ENCODE data around the gene GNB1.

DNA sequence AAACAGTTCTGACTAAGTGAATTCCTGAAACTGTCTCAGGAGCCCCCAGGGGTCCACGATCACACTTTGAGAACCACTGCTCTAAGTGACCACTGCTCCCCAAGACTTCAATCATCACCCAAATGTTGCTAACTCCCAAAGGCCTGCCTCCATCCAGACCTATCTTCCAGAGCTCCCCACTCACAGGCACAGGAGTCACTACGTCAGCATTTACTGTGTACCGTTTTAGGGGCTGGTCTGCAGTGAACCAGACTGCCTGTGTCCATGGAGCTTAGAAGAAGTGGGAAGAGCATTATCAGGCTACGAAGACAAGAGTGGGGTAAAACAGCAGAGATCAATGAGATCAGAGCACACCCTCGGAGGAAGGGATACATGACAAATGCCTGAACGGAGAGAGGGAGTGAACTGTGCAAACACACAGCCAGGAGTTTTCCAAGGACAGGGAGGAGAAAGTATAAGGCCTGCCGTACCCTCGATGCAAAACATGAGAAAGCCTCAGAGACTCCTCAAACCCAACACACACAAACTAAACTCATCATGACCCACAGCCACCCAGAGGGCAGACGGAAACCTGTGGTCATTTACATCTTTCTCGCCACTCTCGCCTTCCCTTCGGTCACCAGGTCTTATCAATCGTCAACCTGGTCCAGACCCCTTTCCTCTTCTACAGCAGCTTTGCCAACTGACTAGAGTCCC is 10.1 kb downstream of the GNB1 start:
- no peak for TF ChIP-seq POLR2A (IDR thresholded peaks at IDR 0.05; ENCODE audit: low read length)
- no peak for TF ChIP-seq GATA1 (IDR thresholded peaks at IDR 0.05; ENCODE audit: low read depth, low read length)

Measured in erythroblast (primary cell).